ENCODE data around the gene GOSR1. TPM values are rescaled to one million over a fixed set of nuclear protein-coding genes. Genes with fewer than 3 reads are reported as not detected.
"Not testable (repeated sequence)": the region's sequence is repeated elsewhere in the genome, so short reads cannot be mapped to it uniquely, and the experiment has no call there.

GOSR1 gene
- polyA plus RNA-seq, 4 donors, result 44.5 to 58.6 (median 51.4) TPM

GRCh38 chr17:30541802-30542201 is 64.6 kb downstream of the GOSR1 start:
- DNase-seq (ENCODE audit: low read depth in 4 of 4, low spot score in 3 of 4), result no peak

DNA sequence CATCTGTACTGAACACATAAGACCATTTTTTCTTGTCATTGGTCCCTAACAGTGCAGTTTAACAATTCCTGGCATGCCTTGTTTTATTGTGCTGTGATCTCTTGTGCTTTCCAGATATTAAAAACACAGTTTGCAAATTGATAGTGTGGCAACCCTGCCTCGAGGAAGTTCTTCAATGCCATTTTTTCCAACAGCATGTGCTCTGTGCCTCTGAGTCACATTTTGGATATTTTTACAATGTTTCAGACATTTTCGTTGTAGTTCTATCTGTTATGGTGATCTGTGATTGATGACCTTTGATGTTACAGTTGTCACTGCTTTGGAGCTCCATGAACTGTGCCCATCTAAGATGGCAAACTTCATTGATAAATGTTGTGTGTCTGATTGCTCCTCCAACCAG is 66.2 kb downstream of the GOSR1 start:
- DNase-seq (ENCODE audit: low read depth in 4 of 4, low spot score in 3 of 4), result no peak

DNA sequence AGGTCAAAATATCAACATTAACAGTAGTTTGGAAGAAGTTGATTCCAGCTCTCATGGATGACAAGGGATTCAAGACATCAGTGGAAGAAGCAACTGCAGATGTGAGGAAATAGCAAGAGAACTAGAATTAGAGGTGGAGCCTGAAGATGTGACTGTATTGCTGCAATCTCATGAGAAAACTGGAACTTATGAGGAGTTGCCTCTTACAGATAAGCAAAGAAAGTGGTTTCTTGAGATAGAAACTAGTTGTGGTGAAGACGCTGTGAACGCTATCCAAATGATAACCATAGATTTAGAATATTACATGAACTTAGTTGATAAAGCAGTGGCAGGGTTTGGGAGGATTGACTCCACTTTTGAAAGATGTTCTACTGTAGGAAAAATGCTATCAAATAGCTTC is 67.8 kb downstream of the GOSR1 start:
- no peak for DNase-seq (ENCODE audit: low read depth in 4 of 4, low spot score in 3 of 4)

DNA sequence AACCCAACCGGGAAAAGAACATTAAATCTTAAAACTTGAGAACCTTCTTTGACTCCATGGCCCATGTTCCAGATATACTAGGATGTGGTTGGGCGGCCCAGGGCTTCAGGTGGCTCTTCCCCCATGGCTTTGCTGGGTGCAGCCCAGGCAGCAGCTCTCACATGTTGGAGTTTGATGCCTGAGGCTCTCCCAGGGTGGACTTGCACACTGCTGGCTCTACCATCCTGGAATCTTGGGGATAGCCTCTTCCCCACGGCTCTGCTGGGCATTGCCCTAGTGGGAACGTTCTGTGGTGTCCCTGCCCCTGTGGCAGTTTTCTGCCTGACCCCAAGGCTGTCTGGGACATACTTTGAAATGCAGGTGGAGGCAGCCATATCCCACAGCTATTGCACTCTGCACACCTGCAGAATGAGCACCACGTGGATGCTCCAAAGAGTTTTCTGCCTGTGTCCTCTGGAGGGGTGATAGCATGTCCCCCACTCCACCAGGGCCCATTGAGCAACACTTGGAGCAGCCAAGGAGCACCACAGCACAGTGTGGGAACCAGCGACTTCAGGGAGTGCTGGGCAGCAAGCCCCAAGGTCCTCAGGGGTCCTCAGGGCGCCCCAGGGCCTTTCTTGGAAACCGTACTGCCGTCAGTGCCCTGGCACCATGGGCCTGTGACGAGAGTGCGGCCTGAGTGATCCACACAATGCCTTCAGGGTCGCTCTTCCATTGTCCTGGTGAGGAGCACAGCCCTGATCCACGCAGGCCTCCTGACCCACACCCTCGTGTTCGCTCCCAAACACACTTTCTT is 70.8 kb downstream of the GOSR1 start:
- DNase-seq (ENCODE audit: low read depth in 4 of 4, low spot score in 3 of 4), result no peak

- DNase-seq (ENCODE audit: low read depth in 4 of 4, low spot score in 3 of 4), result not testable (repeated sequence)
These were observed 72.0 kb downstream of the GOSR1 start for GRCh38 chr17:30549181-30549580.

GRCh38 chr17:30549864-30550511 is 72.8 kb downstream of the GOSR1 start:
- no peak for DNase-seq (ENCODE audit: low read depth in 4 of 4, low spot score in 3 of 4)

- no peak for DNase-seq (ENCODE audit: low read depth in 4 of 4, low spot score in 3 of 4)
These were observed 73.5 kb downstream of the GOSR1 start for GRCh38 chr17:30550512-30551273.

- not testable (repeated sequence) for DNase-seq (ENCODE audit: low read depth in 4 of 4, low spot score in 3 of 4)
These were observed 74.2 kb downstream of the GOSR1 start for GRCh38 chr17:30551274-30551995.

- no peak for DNase-seq (ENCODE audit: low read depth in 4 of 4, low spot score in 3 of 4)
These were observed 74.8 kb downstream of the GOSR1 start for GRCh38 chr17:30551996-30552339.

DNA sequence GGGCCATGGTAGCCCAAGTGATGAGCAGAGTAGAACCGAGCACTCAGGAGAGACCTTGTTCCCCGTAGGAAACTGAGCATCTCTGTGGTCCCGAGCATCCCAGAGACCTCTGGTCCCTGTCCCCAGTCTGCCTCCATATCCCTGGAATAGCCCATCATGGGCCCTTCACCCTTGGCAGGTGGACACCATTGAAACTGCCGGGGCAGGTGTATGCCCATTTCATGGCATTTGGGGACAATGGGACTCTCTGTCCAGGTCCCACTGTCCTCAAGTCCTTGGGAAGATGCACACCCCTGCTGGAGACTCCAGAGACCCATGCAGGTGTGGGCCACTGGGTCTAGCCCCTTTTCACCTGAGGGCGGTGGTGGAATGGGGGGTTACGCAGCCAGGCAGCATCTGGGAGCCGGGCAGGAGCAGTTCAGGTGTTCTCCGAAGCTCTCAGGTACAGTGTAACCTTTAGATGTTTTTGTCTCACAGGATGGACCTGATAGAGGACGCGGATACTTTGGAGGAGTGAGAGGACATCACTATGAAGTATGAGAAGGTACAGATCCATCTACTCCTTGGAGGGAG is 75.9 kb downstream of the GOSR1 start:
- DNase-seq (ENCODE audit: low read depth in 4 of 4, low spot score in 3 of 4), result no peak

DNA sequence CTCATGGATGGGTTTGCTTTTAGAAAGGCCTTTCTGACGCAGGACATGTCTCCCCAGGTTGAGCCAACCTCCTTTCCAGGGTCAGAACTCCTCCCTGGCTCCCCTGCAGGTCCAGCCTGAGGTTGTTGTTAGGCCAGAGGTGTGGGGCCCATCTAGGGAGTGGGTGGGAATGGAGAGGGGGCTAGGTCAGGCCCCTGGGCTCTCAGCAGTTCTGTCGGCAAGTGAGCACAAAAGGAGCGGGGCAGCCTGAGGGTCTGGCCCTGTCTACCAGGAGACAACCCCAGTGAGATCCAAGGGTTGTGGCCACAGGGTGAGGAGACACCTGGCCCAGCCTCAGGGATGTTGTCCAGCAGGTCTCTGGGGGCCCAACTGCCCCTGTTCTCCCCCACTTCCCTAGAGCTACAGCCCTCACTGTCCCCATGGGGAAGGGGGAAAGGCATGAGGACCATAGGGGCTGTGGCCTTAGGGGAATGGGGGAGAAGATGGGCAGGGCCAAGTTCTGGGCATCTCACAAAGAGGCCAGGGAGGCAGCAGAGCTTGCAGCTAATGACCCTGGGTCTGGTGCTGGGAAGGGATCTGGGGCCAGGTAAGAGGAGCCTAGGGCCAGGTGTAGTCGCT is 76.7 kb downstream of the GOSR1 start:
- not testable (repeated sequence) for DNase-seq (ENCODE audit: low read depth in 4 of 4, low spot score in 3 of 4)

DNA sequence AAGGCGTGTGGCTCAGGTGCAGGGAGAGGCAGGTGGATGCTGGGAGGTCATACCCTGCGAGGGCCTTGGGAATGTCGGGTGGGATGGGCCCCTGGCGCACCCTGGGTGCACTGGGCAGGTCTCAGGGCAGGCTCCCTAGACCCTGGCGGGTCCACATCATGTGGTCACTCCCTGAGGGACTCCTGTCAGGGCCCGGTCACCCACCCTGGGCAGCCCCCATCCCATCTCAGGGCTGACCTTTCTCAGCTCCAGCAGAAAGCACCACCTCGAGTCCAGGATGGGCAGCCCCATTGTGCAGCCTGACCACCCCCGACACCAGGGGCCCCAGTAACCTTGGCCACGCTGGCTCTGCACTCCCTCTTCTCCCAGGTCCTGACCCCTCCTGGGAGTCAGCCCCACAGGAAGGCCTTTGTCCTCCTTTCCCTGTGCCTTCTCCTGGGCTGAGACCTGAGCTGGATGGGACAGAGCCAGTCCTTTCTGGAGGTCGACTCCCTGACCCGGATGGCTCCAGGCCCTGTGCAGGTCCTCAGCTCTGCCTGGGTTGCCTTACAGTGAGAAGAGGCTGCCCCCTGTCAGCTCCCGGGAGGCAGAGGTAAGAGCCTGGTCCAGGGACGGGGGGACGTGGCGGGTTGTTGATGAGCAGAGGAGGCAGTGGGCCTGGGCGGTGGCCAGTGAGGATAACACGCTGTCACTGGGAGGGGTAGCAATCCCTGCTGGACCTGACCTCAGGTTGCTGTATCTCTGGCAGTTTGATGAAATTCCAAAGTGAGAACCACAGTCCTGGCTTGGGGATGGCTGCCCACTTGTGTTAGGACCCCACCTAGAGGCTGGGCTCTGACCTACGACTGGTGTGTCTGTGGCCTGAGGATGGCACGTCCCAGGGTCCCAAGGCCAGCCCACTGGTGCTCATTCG is 77.9 kb downstream of the GOSR1 start:
- no peak for DNase-seq (ENCODE audit: low read depth in 4 of 4, low spot score in 3 of 4)

DNA sequence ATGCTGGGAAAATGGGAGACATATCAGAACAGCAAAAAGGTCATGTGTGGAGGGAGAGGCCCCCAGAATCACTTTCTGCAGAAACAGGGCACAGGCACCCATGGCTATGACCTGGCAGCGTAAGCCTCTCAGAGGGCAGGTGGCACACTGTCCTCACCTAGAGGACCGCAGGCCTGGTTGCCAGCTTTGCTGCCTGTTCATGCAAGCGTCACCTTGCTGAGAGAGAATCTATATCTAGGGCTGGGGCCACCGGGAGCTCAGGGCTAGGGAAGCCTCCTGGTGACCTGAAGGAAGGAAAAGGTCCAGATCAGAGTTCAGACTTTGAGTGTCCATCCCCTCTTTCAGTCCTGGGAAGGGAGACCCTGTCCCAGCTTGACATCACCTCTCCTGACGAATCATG is 78.7 kb downstream of the GOSR1 start:
- no peak for DNase-seq (ENCODE audit: low read depth in 4 of 4, low spot score in 3 of 4)

GRCh38 chr17:30556374-30557332 is 79.4 kb downstream of the GOSR1 start:
- no peak for DNase-seq (ENCODE audit: low read depth in 4 of 4, low spot score in 3 of 4)

DNA sequence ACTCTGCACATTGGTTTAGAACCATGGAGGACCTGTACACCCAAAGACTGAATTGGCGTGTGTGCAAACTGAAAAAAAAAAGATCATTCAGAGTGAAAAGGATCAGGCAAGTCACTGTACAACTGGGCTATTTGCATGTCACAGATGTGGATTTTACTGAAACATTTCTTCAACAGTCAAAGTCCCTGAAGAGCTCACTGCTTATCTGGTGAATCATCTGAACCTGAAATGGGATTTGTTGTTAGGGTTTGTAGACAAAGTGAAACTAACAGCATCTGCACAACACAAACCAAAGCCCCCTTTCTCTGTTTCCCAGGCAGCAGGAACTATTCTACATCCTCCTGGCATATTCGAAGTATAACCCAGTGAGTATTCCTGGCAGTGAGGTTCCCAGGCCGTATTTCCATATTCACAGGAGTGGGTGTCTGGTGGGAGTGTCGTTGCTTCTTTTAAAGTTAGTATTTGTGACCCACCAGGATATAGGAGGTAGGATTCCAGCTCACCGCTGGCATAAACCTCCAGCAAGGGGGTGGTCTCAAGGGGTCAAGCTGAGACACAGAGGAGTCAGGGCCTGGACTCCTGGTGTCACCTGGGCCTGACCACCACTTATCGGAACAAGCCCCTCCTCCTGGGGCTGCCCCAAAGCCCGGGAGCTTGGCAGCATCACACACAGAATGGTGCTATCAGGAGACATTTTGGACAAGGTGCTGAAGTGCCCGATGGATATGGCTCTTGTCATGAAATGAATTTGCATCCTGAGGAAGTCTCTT is 80.9 kb downstream of the GOSR1 start:
- DNase-seq (ENCODE audit: low read depth in 4 of 4, low spot score in 3 of 4), result no peak

DNA sequence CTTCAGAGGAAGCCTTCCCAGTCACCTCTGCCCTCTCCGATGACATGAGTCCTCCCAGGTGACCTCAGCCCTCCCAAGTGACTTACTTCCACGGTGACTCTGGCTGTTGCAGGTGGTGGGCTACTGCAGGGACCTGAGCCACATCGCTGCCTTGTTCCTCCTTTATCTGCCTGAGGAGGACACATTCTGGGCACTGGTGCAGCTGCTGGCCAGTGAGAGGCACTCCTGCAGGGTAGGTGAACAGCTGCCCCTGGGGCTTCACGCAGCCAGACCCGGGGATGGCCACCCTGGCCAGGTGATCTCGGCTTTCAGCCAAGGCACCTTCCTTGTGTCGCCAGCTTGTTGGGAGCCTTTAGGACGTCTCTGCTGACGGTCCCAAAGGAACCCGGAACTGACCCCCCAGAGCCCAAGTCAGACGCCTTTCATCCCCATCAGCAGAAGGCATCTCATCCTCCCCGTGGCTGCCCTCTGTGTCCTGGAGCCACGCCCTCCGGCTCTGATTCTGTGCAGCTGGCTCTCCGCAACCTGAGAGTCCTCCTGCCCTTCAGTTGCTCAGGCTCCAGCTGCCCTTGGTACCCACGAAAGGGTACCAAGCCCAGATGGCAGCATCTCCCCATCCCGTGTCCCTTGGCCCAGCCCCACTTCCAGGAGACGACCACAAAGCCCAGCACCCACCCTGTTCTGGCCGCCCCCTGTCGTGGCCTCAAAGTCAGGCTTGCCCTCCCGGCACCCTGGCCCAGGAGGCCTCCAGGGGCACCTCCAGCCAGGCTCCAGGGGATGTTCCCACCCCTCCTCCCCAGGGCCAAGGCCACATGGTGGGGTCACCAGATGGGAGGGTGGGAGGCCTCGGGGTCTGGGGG is 81.7 kb downstream of the GOSR1 start:
- DNase-seq (ENCODE audit: low read depth in 4 of 4, low spot score in 3 of 4), result no peak
